T-helper 17 cell (primary cell): ENCODE measurements around the gene MS4A18. TPM values are rescaled to one million over a fixed set of nuclear protein-coding genes. Genes with fewer than 3 reads are reported as not detected.
"Not testable (repeated sequence)": the region's sequence is repeated elsewhere in the genome, so short reads cannot be mapped to it uniquely, and the experiment has no call there.

Source experiments
- ATAC-seq: fragments of 150-1000 bp; cut with Tn5 transposase; 2 replicates; pipeline ENCODE4 v1.10.0; 2021; ENCODE audit warnings: mild to moderate bottlenecking, moderate library complexity
- DNase-seq, 3 donors: peaks; one replicate each; pipeline versions ENCODE4 v3.0.0 to v3.0.0-alpha.2; 2020 to 2021
- H3K9me3 ChIP-seq: one replicate; pipeline ENCODE4 v1.7.0; 2013; ENCODE audit warnings: low read length, mild to moderate bottlenecking; ENCODE audit not compliant: control insufficient read depth, poor library complexity, severe bottlenecking
- H3K27ac Mint-ChIP-seq: one replicate; pipeline ENCODE4 v1.8.0; 2022; ENCODE audit warnings: mild to moderate bottlenecking, moderate library complexity, mixed read lengths
- H3K27me3 Mint-ChIP-seq: one replicate; pipeline ENCODE4 v1.8.0; 2022; ENCODE audit warnings: mixed read lengths
- H3K36me3 Mint-ChIP-seq: one replicate; pipeline ENCODE4 v1.8.0; 2022; ENCODE audit warnings: low read depth, mixed read lengths
- H3K4me1 Mint-ChIP-seq: one replicate; pipeline ENCODE4 v1.8.0; 2022; ENCODE audit warnings: mild to moderate bottlenecking, mixed read lengths
- H3K4me3 Mint-ChIP-seq: one replicate; pipeline ENCODE4 v1.8.0; 2022; ENCODE audit warnings: mild to moderate bottlenecking, moderate library complexity, mixed read lengths
- total RNA-seq, 4 donors: library from RNA in 2 of 4; stranded (reverse) in 2 of 4; gene quantifications; one replicate each; pipeline ENCODE4 v1.2.3 and lab custom pipeline; 2022 to 2026

The MS4A18 gene
- total RNA-seq (not detected), total RNA-seq (lab: John Stamatoyannopoulos, UW) (0 reads per million in 2 donors)

GRCh38 chr11:60724420-60724819, at the start of gene MS4A18:
MS4A18 (plus strand) TSS chr11:60724720.
- DNase-seq (no peak), ATAC-seq (no peak)
- Mint-ChIP-seq H3K4me1 (no peaks in the 10 kb centered on the region), H3K36me3 (peaks cover 5% of the 10 kb centered on the region), H3K4me3 (no peak within 1 kb of the TSS), H3K27me3 (peaks cover 53% of the 10 kb centered on the region), H3K27ac (no peak within 1 kb of the TSS)
- no peaks in the 10 kb centered on the region for H3K9me3 ChIP-seq

- not testable (repeated sequence) for DNase-seq, H3K9me3 ChIP-seq, H3K4me3 Mint-ChIP-seq, ATAC-seq, H3K36me3 Mint-ChIP-seq, H3K27ac Mint-ChIP-seq, H3K4me1 Mint-ChIP-seq, H3K27me3 Mint-ChIP-seq
Measured at GRCh38 chr11:60678231-60678630, 46.3 kb upstream of the MS4A18 start.

GRCh38 chr11:60679879-60680278, 44.6 kb upstream of the MS4A18 start:
- DNase-seq (no peak), ATAC-seq (no peak)
- Mint-ChIP-seq H3K4me1 (no peaks in the 10 kb centered on the region), H3K27ac (no peak overlapping the region), H3K36me3 (no peaks in the 10 kb centered on the region), H3K4me3 (no peak overlapping the region), H3K27me3 (no peaks in the 10 kb centered on the region)
- no peaks in the 10 kb centered on the region for H3K9me3 ChIP-seq

- H3K9me3 ChIP-seq = no peaks in the 10 kb centered on the region
- no peak for DNase-seq
Measured at GRCh38 chr11:60680455-60681119, 43.9 kb upstream of the MS4A18 start.

GRCh38 chr11:60684541-60684848, 40.0 kb upstream of the MS4A18 start:
- not testable (repeated sequence) for H3K4me3 Mint-ChIP-seq, DNase-seq, H3K9me3 ChIP-seq, H3K4me1 Mint-ChIP-seq, H3K36me3 Mint-ChIP-seq, H3K27ac Mint-ChIP-seq, ATAC-seq
- peaks cover 28% of the 10 kb centered on the region for H3K27me3 Mint-ChIP-seq

More at GRCh38 chr11:60680455-60681119, 43.9 kb upstream of the MS4A18 start:
- no peak for ATAC-seq
- Mint-ChIP-seq H3K36me3 (no peaks in the 10 kb centered on the region), H3K27ac (no peak overlapping the region), H3K4me1 (no peaks in the 10 kb centered on the region), H3K27me3 (peaks cover under 1% of the 10 kb centered on the region), H3K4me3 (no peak overlapping the region)

- Mint-ChIP-seq H3K4me3 (no peak overlapping the region), H3K27ac (no peak overlapping the region), H3K27me3 (peaks cover 57% of the 10 kb centered on the region), H3K36me3 (peaks cover 6% of the 10 kb centered on the region), H3K4me1 (no peaks in the 10 kb centered on the region)
- DNase-seq (no peak), ATAC-seq (no peak)
- no peaks in the 10 kb centered on the region for H3K9me3 ChIP-seq
Measured at GRCh38 chr11:60691661-60692060, 32.9 kb upstream of the MS4A18 start.

GRCh38 chr11:60699284-60699691, 25.2 kb upstream of the MS4A18 start, which contains the start of gene MS4A8:
MS4A8 (plus strand) TSS chr11:60699612; CDS start chr11:60700861, 1,249 bp downstream.
- Mint-ChIP-seq H3K27me3 (peaks cover 18% of the 10 kb centered on the region), H3K4me1 (no peaks in the 10 kb centered on the region), H3K4me3 (no peak within 1 kb of the TSS), H3K27ac (no peak within 1 kb of the TSS), H3K36me3 (peaks cover 2% of the 10 kb centered on the region)
- no peaks in the 10 kb centered on the region for H3K9me3 ChIP-seq
- no peak for ATAC-seq
- no peak for DNase-seq

- no peak overlapping the region for H3K4me3 Mint-ChIP-seq
- DNase-seq (no peak), ATAC-seq (no peak)
- peaks cover 19% of the 10 kb centered on the region for H3K27me3 Mint-ChIP-seq
- H3K27ac Mint-ChIP-seq = no peak overlapping the region
- H3K4me1 Mint-ChIP-seq = no peaks in the 10 kb centered on the region
- H3K36me3 Mint-ChIP-seq = peaks cover 2% of the 10 kb centered on the region
- H3K9me3 ChIP-seq = no peaks in the 10 kb centered on the region
Measured at GRCh38 chr11:60699936-60700335, 24.6 kb upstream of the MS4A18 start.

GRCh38 chr11:60700689-60701468, 23.6 kb upstream of the MS4A18 start:
- peaks cover 26% of the 10 kb centered on the region for H3K27me3 Mint-ChIP-seq
- ATAC-seq (no peak), DNase-seq (no peak)
- no peak overlapping the region for H3K4me3 Mint-ChIP-seq
- no peaks in the 10 kb centered on the region for H3K9me3 ChIP-seq
- peaks cover under 1% of the 10 kb centered on the region for H3K36me3 Mint-ChIP-seq
- H3K27ac Mint-ChIP-seq = no peak overlapping the region
- H3K4me1 Mint-ChIP-seq = no peaks in the 10 kb centered on the region

- Mint-ChIP-seq H3K4me1 (no peaks in the 10 kb centered on the region), H3K27me3 (peaks cover 23% of the 10 kb centered on the region), H3K27ac (no peak overlapping the region), H3K36me3 (no peaks in the 10 kb centered on the region), H3K4me3 (no peak overlapping the region)
- no peak for DNase-seq
- no peak for ATAC-seq
- H3K9me3 ChIP-seq = no peaks in the 10 kb centered on the region
Measured at GRCh38 chr11:60701469-60701818, 23.1 kb upstream of the MS4A18 start.

GRCh38 chr11:60703374-60703773, 21.1 kb upstream of the MS4A18 start:
- peaks cover 29% of the 10 kb centered on the region for H3K27me3 Mint-ChIP-seq
- no peak for DNase-seq
- H3K9me3 ChIP-seq = no peaks in the 10 kb centered on the region
- H3K4me3 Mint-ChIP-seq = no peak overlapping the region
- H3K4me1 Mint-ChIP-seq = no peaks in the 10 kb centered on the region
- no peaks in the 10 kb centered on the region for H3K36me3 Mint-ChIP-seq
- no peak for ATAC-seq
- H3K27ac Mint-ChIP-seq = no peak overlapping the region

- Mint-ChIP-seq H3K27ac (no peak overlapping the region), H3K4me1 (no peaks in the 10 kb centered on the region), H3K27me3 (peaks cover 30% of the 10 kb centered on the region), H3K4me3 (no peak overlapping the region), H3K36me3 (no peaks in the 10 kb centered on the region)
- ATAC-seq (no peak), DNase-seq (no peak)
- H3K9me3 ChIP-seq = no peaks in the 10 kb centered on the region
Measured at GRCh38 chr11:60705895-60706294, 18.6 kb upstream of the MS4A18 start.

GRCh38 chr11:60706931-60707330, 17.6 kb upstream of the MS4A18 start:
- no peak for DNase-seq
- H3K4me1 Mint-ChIP-seq = no peaks in the 10 kb centered on the region
- no peak overlapping the region for H3K4me3 Mint-ChIP-seq
- H3K9me3 ChIP-seq = no peaks in the 10 kb centered on the region
- peaks cover 28% of the 10 kb centered on the region for H3K27me3 Mint-ChIP-seq
- H3K27ac Mint-ChIP-seq = no peak overlapping the region
- no peaks in the 10 kb centered on the region for H3K36me3 Mint-ChIP-seq
- ATAC-seq = no peak

- ATAC-seq (no peak), DNase-seq (no peak)
- Mint-ChIP-seq H3K27ac (no peak overlapping the region), H3K27me3 (peaks cover 39% of the 10 kb centered on the region), H3K36me3 (no peaks in the 10 kb centered on the region), H3K4me3 (no peak overlapping the region), H3K4me1 (no peaks in the 10 kb centered on the region)
- no peaks in the 10 kb centered on the region for H3K9me3 ChIP-seq
Measured at GRCh38 chr11:60710482-60710881, 14.0 kb upstream of the MS4A18 start.
